ENCODE data around the gene APP.

DNA sequence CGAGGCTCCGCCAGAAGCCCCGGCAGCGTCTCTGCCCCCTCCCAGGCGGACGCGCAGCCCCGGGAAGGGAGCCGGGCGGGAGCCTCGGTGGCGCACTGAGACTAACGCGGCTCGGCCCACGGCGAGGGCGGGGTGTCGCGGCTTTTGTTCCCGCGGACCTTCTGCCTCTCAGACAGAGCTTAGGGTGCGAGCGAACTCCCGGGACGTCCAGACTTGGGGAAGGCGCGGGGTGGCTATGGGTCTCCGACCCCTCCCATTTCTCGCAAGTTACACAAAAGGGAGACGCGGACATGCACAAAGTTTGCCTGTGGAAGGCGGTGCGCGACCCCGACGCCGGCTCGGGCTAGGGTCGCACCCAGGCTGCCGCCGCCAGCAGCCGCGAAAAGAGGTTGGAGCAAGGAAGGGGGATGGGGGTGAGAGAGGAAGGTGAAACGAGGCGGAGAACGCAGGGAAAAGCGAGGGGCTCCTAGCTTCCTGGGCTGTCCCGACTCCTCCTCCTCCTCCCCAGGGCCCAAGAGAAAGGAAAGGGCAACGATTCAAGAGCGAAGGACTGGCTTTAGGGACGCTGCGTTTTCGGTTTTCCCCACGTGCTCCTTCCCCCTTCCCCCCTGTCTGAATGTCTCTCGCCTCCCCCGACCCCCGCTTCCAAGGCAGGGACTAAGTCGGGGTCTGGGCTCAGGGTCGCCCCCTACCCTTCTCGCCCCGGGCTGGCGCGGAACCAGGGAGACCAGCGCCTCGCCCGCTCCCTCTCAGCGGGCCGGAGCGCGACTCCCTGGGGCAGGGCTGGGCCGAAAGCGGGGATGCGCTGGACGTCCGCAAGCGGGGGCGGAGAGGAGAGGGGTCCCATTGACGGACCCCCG, 729 bp downstream of the APP start:
- TF ChIP-seq TARDBP (IDR thresholded peaks at IDR 0.05; ENCODE audit: borderline replicate concordance) = no peak
- TF ChIP-seq, protein P1, sequence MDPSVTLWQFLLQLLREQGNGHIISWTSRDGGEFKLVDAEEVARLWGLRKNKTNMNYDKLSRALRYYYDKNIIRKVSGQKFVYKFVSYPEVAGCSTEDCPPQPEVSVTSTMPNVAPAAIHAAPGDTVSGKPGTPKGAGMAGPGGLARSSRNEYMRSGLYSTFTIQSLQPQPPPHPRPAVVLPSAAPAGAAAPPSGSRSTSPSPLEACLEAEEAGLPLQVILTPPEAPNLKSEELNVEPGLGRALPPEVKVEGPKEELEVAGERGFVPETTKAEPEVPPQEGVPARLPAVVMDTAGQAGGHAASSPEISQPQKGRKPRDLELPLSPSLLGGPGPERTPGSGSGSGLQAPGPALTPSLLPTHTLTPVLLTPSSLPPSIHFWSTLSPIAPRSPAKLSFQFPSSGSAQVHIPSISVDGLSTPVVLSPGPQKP (IDR thresholded peaks at IDR 0.05; ENCODE audit: low read depth, low read length) = no peak
- no peak for TF ChIP-seq RFX5 (IDR thresholded peaks at IDR 0.05; ENCODE audit: low read depth, low read length)
- no peak for TF ChIP-seq CHD2 (IDR thresholded peaks at IDR 0.05; ENCODE audit: borderline replicate concordance, low read depth, low read length)

Data from GM12878 (cell line).